Adrenal gland (tissue), 5 donors: ENCODE results near the gene STAU1.

Experiments
- CTCF ChIP-seq, 6 experiments: fragments of 450-650 bp in 4 of 6; fragments of 200-600 bp in 2 of 6; sonication (generic) in 1 of 6; IDR thresholded peaks; 1 replicate in 5 of 6; 2 replicates in 1 of 6; pipeline versions ENCODE4 v1.5.1 to v1.8.0; 2016 to 2021; ENCODE audit warnings: antibody characterized with exemption in 6 of 6, mild to moderate bottlenecking in 2 of 6, moderate library complexity in 1 of 6
- POLR2A ChIP-seq, 2 donors: fragments of 450-650 bp; IDR thresholded peaks; one replicate each; pipeline ENCODE4 v1.6.1; 2017; ENCODE audit warnings: antibody characterized with exemption in 2 of 2, mild to moderate bottlenecking in 2 of 2, moderate library complexity in 1 of 2
- donor health status: DM: no; HTN: no; CAD: no.

- TF ChIP-seq CTCF (IDR thresholded peaks at IDR 0.05) (no peak), POLR2A (IDR thresholded peaks at IDR 0.05) (no peak)
Observed at GRCh38 chr20:49199729-49200293, 11.7 kb upstream of the STAU1 start.
